OCI-LY1 (cell line): ENCODE results near the gene KAT2B.

Source experiments
- H2AFZ ChIP-seq: fragments of 200-600 bp; sonication (generic), shearing (Covaris generic); 2 replicates; pipeline ENCODE4 v1.6.0; 2014; ENCODE audit warnings: antibody characterized with exemption, mild to moderate bottlenecking, low read length
- H3F3A ChIP-seq: fragments of 200-600 bp; sonication (generic), shearing (Covaris generic); 2 replicates; pipeline ENCODE4 v1.6.0; 2014; ENCODE audit warnings: mild to moderate bottlenecking, antibody characterized with exemption, low read length, moderate library complexity; ENCODE audit not compliant: insufficient read depth
- H3K27ac ChIP-seq: fragments of 200-600 bp; sonication (generic); 2 replicates; pipeline ENCODE4 v1.5.1; 2014; ENCODE audit warnings: low read length, mixed run types, mild to moderate bottlenecking, low read depth; ENCODE audit not compliant: poor library complexity, severe bottlenecking
- H3K27me3 ChIP-seq: fragments of 200-600 bp; sonication (generic); 2 replicates; pipeline ENCODE4 v1.6.0; 2014; ENCODE audit warnings: antibody characterized with exemption, mild to moderate bottlenecking, low read length, moderate library complexity; ENCODE audit not compliant: insufficient read depth
- H3K36me3 ChIP-seq: fragments of 200-600 bp; sonication (generic); 2 replicates; pipeline ENCODE4 v1.6.1; 2014; ENCODE audit warnings: mild to moderate bottlenecking, antibody characterized with exemption, low read length, moderate library complexity, mixed read lengths; ENCODE audit not compliant: insufficient read depth
- H3K4me1 ChIP-seq: fragments of 200-600 bp; sonication (generic); 2 replicates; pipeline ENCODE4 v1.5.1; 2014; ENCODE audit warnings: mild to moderate bottlenecking, low read length, moderate library complexity; ENCODE audit not compliant: insufficient read depth, severe bottlenecking
- H3K4me2 ChIP-seq: fragments of 200-600 bp; sonication (generic), shearing (Covaris generic); 2 replicates; pipeline ENCODE4 v1.6.1; 2014; ENCODE audit warnings: low read length
- H3K4me3 ChIP-seq: fragments of 200-600 bp; sonication (generic); 2 replicates; pipeline ENCODE4 v1.5.1; 2014; ENCODE audit warnings: low read length, low read depth, mild to moderate bottlenecking, mixed read lengths; ENCODE audit not compliant: poor library complexity, severe bottlenecking
- H3K79me2 ChIP-seq: fragments of 200-600 bp; shearing (Covaris generic); 2 replicates; pipeline ENCODE4 v1.6.1; 2016; ENCODE audit warnings: mixed run types, low read length, mixed read lengths; ENCODE audit not compliant: insufficient read depth
- H3K9ac ChIP-seq: fragments of 200-600 bp; sonication (generic), shearing (Covaris generic); 2 replicates; pipeline ENCODE4 v1.6.1; 2014; ENCODE audit warnings: mild to moderate bottlenecking, low read length, mixed read lengths
- H3K9me2 ChIP-seq: fragments of 200-600 bp; sonication (generic), shearing (Covaris generic); 2 replicates; pipeline ENCODE4 v1.6.1; 2014; ENCODE audit warnings: low read depth, mild to moderate bottlenecking, low read length, mixed read lengths
- H3K9me3 ChIP-seq: fragments of 200-600 bp; shearing (Covaris generic); 2 replicates; pipeline ENCODE4 v1.6.1; 2014; ENCODE audit warnings: low read length, mixed read lengths
- H4K20me1 ChIP-seq: fragments of 200-600 bp; sonication (generic), shearing (Covaris generic); 2 replicates; pipeline ENCODE4 v1.6.0; 2016; ENCODE audit warnings: mild to moderate bottlenecking, low read length; ENCODE audit not compliant: insufficient read depth
- CTCF ChIP-seq: fragments of 200-600 bp; sonication (generic), shearing (Covaris generic); IDR thresholded peaks from 2 replicates; pipeline ENCODE4 v1.5.1; 2017; ENCODE audit warnings: mild to moderate bottlenecking, antibody characterized with exemption, low read length, moderate library complexity, mixed read lengths
- EZH2 ChIP-seq: fragments of 200-600 bp; sonication (generic), shearing (Covaris generic); IDR thresholded peaks from 2 replicates; pipeline ENCODE4 v1.8.0; 2017; ENCODE audit warnings: borderline replicate concordance, mixed run types, mild to moderate bottlenecking, antibody characterized with exemption, low read length, moderate library complexity, mixed read lengths

Gene KAT2B

GRCh38 chr3:20047976-20048883 lies 8.0 kb downstream of the KAT2B start:
- Histone ChIP-seq H3K4me2 (peak overlapping the region; percentile 72), H3K9me2 (no peaks in the 10 kb centered on the region), H3K9ac (peak overlapping the region; percentile 64), H3K27ac (peak overlapping the region; percentile 84), H3K36me3 (no peaks in the 10 kb centered on the region), H3K27me3 (no peaks in the 10 kb centered on the region), H4K20me1 (no peaks in the 10 kb centered on the region), H3K79me2 (peaks cover 37% of the 10 kb centered on the region), H3K4me3 (peak overlapping the region; percentile 47), H3K9me3 (no peaks in the 10 kb centered on the region), H2AFZ (no peak overlapping the region), H3F3A (no peaks in the 10 kb centered on the region), H3K4me1 (peaks cover 60% of the 10 kb centered on the region)
- TF ChIP-seq EZH2 (no peak), CTCF (no peak)

GRCh38 chr3:20051123-20051806 lies 11.0 kb downstream of the KAT2B start:
- H3K36me3 ChIP-seq = no peaks in the 10 kb centered on the region
- H3K4me3 ChIP-seq = no peak overlapping the region
- no peaks in the 10 kb centered on the region for H3K9me2 ChIP-seq
- peak overlapping the region; percentile 20 for H3K27ac ChIP-seq
- H3F3A ChIP-seq = 0 out of 2 replicates have a peak, but pooled peaks cover 6% of the 10 kb centered on the region
- H3K9ac ChIP-seq = no peak overlapping the region
- peaks cover 62% of the 10 kb centered on the region for H3K4me1 ChIP-seq
- no peaks in the 10 kb centered on the region for H3K9me3 ChIP-seq
- no peak overlapping the region for H3K4me2 ChIP-seq
- TF ChIP-seq EZH2 = no peak
- TF ChIP-seq CTCF = no peak
- no peaks in the 10 kb centered on the region for H3K27me3 ChIP-seq
- no peak overlapping the region for H2AFZ ChIP-seq
- no peaks in the 10 kb centered on the region for H4K20me1 ChIP-seq
- peaks cover 26% of the 10 kb centered on the region for H3K79me2 ChIP-seq

GRCh38 chr3:20052851-20053250 lies 12.6 kb downstream of the KAT2B start:
- H3K9ac ChIP-seq = no peak overlapping the region
- H3K27ac ChIP-seq = peak overlapping the region; percentile 34
- no peak overlapping the region for H3K4me3 ChIP-seq
- TF ChIP-seq EZH2 (no peak), CTCF (no peak)
- H3K9me3 ChIP-seq = no peaks in the 10 kb centered on the region
- peaks cover 31% of the 10 kb centered on the region for H3K79me2 ChIP-seq
- no peaks in the 10 kb centered on the region for H3K36me3 ChIP-seq
- no peaks in the 10 kb centered on the region for H3K27me3 ChIP-seq
- H3K4me1 ChIP-seq = peaks cover 59% of the 10 kb centered on the region
- H3K9me2 ChIP-seq = no peaks in the 10 kb centered on the region
- no peaks in the 10 kb centered on the region for H4K20me1 ChIP-seq
- no peak overlapping the region for H3K4me2 ChIP-seq
- H3F3A ChIP-seq = 0 out of 2 replicates have a peak, but pooled peaks cover 6% of the 10 kb centered on the region
- H2AFZ ChIP-seq = no peak overlapping the region
